Measurements from ENCODE around the gene COL11A2.
A peak's percentile ranks its signal among the peaks of the same experiment; 100 is the strongest.

DNA sequence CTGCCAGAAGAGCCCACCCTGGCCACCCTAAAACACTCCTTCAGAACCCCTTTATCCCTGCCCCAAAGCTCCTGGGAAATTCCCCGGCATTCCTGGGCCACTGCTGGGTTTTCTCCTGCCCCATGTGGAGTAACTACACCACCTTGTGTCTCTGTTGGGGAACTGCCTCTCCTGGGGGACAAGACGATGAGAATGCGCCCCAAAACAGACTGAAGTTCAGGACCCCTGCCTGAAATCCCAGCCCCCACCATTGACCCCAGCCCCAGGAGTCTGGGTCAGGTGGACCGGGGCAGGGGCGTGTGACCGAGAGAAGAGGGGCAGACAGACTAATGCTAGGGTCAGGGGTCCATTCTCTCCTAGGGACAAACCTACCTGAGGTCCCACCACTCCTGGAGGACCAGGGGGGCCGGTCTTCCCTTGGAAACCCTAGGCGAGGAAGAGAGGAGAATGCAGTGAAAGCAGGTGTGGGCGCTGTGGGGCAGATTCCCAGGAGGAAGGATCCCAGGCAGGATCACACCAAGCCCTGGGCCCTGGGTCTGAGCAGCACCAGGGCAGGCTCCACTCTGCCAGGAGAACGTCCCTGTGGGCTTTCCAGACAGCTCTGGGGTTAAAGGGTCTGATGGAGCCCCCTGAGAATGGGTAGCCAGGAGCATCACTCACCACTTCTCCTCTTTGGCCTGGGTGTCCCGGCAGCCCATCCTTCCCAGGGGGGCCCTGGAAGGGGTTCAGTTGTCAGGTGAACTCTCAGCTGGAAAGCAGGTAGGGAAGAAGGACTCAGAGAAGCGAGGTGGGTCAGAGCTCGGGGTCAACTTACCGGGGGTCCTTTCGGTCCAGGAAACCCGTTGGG lies 19.4 kb downstream of the COL11A2 start:
- TF ChIP-seq EP300 (IDR thresholded peaks at IDR 0.05) (no peak), POLR2A (IDR thresholded peaks at IDR 0.05) (no peak)
- TF ChIP-seq, protein P1, sequence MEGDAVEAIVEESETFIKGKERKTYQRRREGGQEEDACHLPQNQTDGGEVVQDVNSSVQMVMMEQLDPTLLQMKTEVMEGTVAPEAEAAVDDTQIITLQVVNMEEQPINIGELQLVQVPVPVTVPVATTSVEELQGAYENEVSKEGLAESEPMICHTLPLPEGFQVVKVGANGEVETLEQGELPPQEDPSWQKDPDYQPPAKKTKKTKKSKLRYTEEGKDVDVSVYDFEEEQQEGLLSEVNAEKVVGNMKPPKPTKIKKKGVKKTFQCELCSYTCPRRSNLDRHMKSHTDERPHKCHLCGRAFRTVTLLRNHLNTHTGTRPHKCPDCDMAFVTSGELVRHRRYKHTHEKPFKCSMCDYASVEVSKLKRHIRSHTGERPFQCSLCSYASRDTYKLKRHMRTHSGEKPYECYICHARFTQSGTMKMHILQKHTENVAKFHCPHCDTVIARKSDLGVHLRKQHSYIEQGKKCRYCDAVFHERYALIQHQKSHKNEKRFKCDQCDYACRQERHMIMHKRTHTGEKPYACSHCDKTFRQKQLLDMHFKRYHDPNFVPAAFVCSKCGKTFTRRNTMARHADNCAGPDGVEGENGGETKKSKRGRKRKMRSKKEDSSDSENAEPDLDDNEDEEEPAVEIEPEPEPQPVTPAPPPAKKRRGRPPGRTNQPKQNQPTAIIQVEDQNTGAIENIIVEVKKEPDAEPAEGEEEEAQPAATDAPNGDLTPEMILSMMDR (IDR thresholded peaks at IDR 0.05), result peak; percentile 11 to 54 (median 33)
